ENCODE results near the gene GREM2.

GREM2 gene

GRCh38 chr1:240599299-240599698, 12.7 kb downstream of the GREM2 start:
- no peak for TF ChIP-seq CTCF (IDR thresholded peaks at IDR 0.05; ENCODE audit: insufficient read depth, low read depth, low read length, missing control alignments)
- DNase-seq (ENCODE audit: low read depth) = no peak
- no peak overlapping the region for H3K4me3 ChIP-seq (ENCODE audit: low read length)

GRCh38 chr1:240598216-240599001, 13.5 kb downstream of the GREM2 start:
- no peak for DNase-seq (ENCODE audit: low read depth)

GRCh38 chr1:240597153-240597745, 14.7 kb downstream of the GREM2 start:
- TF ChIP-seq CTCF (IDR thresholded peaks at IDR 0.05; ENCODE audit: insufficient read depth, low read depth, low read length, missing control alignments) = no peak
- H3K4me3 ChIP-seq (ENCODE audit: low read length) = no peak overlapping the region
- no peak for DNase-seq (ENCODE audit: low read depth)

More at GRCh38 chr1:240598216-240599001, 13.5 kb downstream of the GREM2 start:
- no peak for TF ChIP-seq CTCF (IDR thresholded peaks at IDR 0.05; ENCODE audit: insufficient read depth, low read depth, low read length, missing control alignments)
- H3K4me3 ChIP-seq (ENCODE audit: low read length) = no peak overlapping the region

GRCh38 chr1:240595476-240595875, 16.5 kb downstream of the GREM2 start:
- TF ChIP-seq CTCF (IDR thresholded peaks at IDR 0.05; ENCODE audit: insufficient read depth, low read depth, low read length, missing control alignments) = no peak
- H3K4me3 ChIP-seq (ENCODE audit: low read length) = no peak overlapping the region
- no peak for DNase-seq (ENCODE audit: low read depth)

GRCh38 chr1:240591564-240591963, 20.4 kb downstream of the GREM2 start:
- no peak for TF ChIP-seq CTCF (IDR thresholded peaks at IDR 0.05; ENCODE audit: insufficient read depth, low read depth, low read length, missing control alignments)
- H3K4me3 ChIP-seq (ENCODE audit: low read length) = no peak overlapping the region
- DNase-seq (ENCODE audit: low read depth) = no peak

GRCh38 chr1:240591078-240591477, 20.9 kb downstream of the GREM2 start:
- no peak for DNase-seq (ENCODE audit: low read depth)
- H3K4me3 ChIP-seq (ENCODE audit: low read length) = no peak overlapping the region
- no peak for TF ChIP-seq CTCF (IDR thresholded peaks at IDR 0.05; ENCODE audit: insufficient read depth, low read depth, low read length, missing control alignments)
